Measurements from ENCODE around the gene PDE8A. TPM values are rescaled to one million over a fixed set of nuclear protein-coding genes. Genes with fewer than 3 reads are reported as not detected.
"Not testable (repeated sequence)": the region's sequence is repeated elsewhere in the genome, so short reads cannot be mapped to it uniquely, and the experiment has no call there.

PDE8A gene
- total RNA-seq, 1 donor, result 30.4 TPM

DNA sequence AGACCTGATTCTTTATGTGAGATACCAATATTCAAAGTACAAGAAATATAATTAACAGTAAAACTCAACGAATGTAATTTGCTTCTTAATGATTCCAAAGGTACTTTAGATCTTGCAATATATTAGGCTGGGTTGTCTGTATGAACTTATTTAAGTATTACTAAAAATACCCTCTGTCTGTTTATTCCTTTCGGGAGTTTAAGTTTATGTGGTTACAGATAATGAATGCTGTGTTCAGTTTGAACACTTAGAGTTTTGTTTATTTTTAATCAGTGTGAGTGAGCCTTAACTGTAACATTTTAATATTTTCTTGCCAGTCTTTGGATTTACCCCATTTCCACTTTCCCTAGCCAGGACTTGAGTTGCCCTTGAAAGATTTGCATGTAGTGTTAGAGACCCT, 3.5 kb downstream of the PDE8A start:
- no peak for TF ChIP-seq CTCF (IDR thresholded peaks at IDR 0.05; ENCODE audit: extremely low read depth, low read depth, low read length)
- peaks cover 83% of the 10 kb centered on the region for H3K79me2 ChIP-seq (ENCODE audit: insufficient read depth, low read length)
- no peak for DNase-seq (ENCODE audit: insufficient read length, low spot score, missing footprints)
- no peak overlapping the region for H3K4me3 ChIP-seq (ENCODE audit: insufficient read depth, low read length)
- no peak overlapping the region for H2AFZ ChIP-seq (ENCODE audit: low read length)
- no peaks in the 10 kb centered on the region for H3K27me3 ChIP-seq (ENCODE audit: insufficient read depth, low read length)
- H3K4me1 ChIP-seq (ENCODE audit: insufficient read depth, low read length), result peaks cover 12% of the 10 kb centered on the region
- no peaks in the 10 kb centered on the region for H3K9me3 ChIP-seq (ENCODE audit: low read depth, low read length)
- H3K4me2 ChIP-seq (ENCODE audit: insufficient read depth, low read length), result no peak overlapping the region
- no peak overlapping the region for H3K27ac ChIP-seq (ENCODE audit: low read depth, low read length)
- peaks cover 37% of the 10 kb centered on the region for H4K20me1 ChIP-seq (ENCODE audit: insufficient read depth, low read length)
- no peaks in the 10 kb centered on the region for H3K36me3 ChIP-seq (ENCODE audit: insufficient read depth, low read length)

DNA sequence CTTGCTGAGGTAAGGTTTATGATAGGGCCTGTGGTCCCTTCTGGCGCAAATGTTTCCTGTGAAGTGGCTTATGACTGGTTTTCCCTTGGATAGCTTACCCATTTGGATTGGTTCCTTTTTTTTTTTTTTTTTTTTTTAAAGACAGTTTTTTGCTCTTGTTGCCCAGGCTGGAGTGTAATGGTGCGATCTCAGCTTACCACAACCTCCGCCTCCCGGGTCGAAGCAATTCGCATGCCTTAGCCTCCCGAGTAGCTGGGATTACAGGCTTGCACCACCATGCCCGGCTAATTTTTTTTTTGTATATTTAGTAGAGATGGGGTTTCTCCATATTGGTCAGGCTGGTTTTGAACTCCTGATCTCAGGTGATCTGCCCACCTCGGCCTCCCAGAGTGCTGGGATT, 5.7 kb downstream of the PDE8A start:
- Histone ChIP-seq H4K20me1 (ENCODE audit: insufficient read depth, low read length) (peaks cover 49% of the 10 kb centered on the region), H3K79me2 (ENCODE audit: insufficient read depth, low read length) (peaks cover 94% of the 10 kb centered on the region), H3K4me1 (ENCODE audit: insufficient read depth, low read length) (peaks cover 15% of the 10 kb centered on the region)
- not testable (repeated sequence) for H3K27me3 ChIP-seq (ENCODE audit: insufficient read depth, low read length); H3K27ac ChIP-seq (ENCODE audit: low read depth, low read length); H3K9me3 ChIP-seq (ENCODE audit: low read depth, low read length); H3K4me3 ChIP-seq (ENCODE audit: insufficient read depth, low read length); H3K4me2 ChIP-seq (ENCODE audit: insufficient read depth, low read length); H3K36me3 ChIP-seq (ENCODE audit: insufficient read depth, low read length); H2AFZ ChIP-seq (ENCODE audit: low read length); DNase-seq (ENCODE audit: insufficient read length, low spot score, missing footprints)

- Histone ChIP-seq H3K9me3 (ENCODE audit: low read depth, low read length) (no peaks in the 10 kb centered on the region), H3K4me3 (ENCODE audit: insufficient read depth, low read length) (no peak overlapping the region), H3K27ac (ENCODE audit: low read depth, low read length) (no peak overlapping the region), H4K20me1 (ENCODE audit: insufficient read depth, low read length) (peaks cover 48% of the 10 kb centered on the region), H3K36me3 (ENCODE audit: insufficient read depth, low read length) (no peaks in the 10 kb centered on the region), H3K79me2 (ENCODE audit: insufficient read depth, low read length) (peaks cover 87% of the 10 kb centered on the region), H3K27me3 (ENCODE audit: insufficient read depth, low read length) (no peaks in the 10 kb centered on the region), H2AFZ (ENCODE audit: low read length) (no peak overlapping the region), H3K4me2 (ENCODE audit: insufficient read depth, low read length) (no peak overlapping the region), H3K4me1 (ENCODE audit: insufficient read depth, low read length) (peaks cover 18% of the 10 kb centered on the region)
- no peak for DNase-seq (ENCODE audit: insufficient read length, low spot score, missing footprints)
- TF ChIP-seq CTCF (IDR thresholded peaks at IDR 0.05; ENCODE audit: extremely low read depth, low read depth, low read length), result no peak
These were observed 6.4 kb downstream of the PDE8A start for GRCh38 chr15:84987949-84988624.

- no peak overlapping the region for H2AFZ ChIP-seq (ENCODE audit: low read length)
- no peak overlapping the region for H3K27ac ChIP-seq (ENCODE audit: low read depth, low read length)
- H4K20me1 ChIP-seq (ENCODE audit: insufficient read depth, low read length), result peaks cover 39% of the 10 kb centered on the region
- H3K79me2 ChIP-seq (ENCODE audit: insufficient read depth, low read length), result peaks cover 85% of the 10 kb centered on the region
- no peak overlapping the region for H3K4me3 ChIP-seq (ENCODE audit: insufficient read depth, low read length)
- no peak for DNase-seq (ENCODE audit: insufficient read length, low spot score, missing footprints)
- no peaks in the 10 kb centered on the region for H3K27me3 ChIP-seq (ENCODE audit: insufficient read depth, low read length)
- H3K9me3 ChIP-seq (ENCODE audit: low read depth, low read length), result no peaks in the 10 kb centered on the region
- H3K4me2 ChIP-seq (ENCODE audit: insufficient read depth, low read length), result no peak overlapping the region
- H3K4me1 ChIP-seq (ENCODE audit: insufficient read depth, low read length), result peaks cover 10% of the 10 kb centered on the region
- no peaks in the 10 kb centered on the region for H3K36me3 ChIP-seq (ENCODE audit: insufficient read depth, low read length)
- no peak for TF ChIP-seq CTCF (IDR thresholded peaks at IDR 0.05; ENCODE audit: extremely low read depth, low read depth, low read length)
These were observed 7.4 kb downstream of the PDE8A start for GRCh38 chr15:84988909-84989644.
